NCI-H187 (cell line): ENCODE measurements around the gene OPN1MW2.
"Not testable (repeated sequence)": the region's sequence is repeated elsewhere in the genome, so short reads cannot be mapped to it uniquely, and the experiment has no call there.

Experiments used
- DNase-seq, 2 experiments: peaks; one replicate each; lab custom pipeline; 2025; lab: John Stamatoyannopoulos, UW

OPN1MW2 gene

GRCh38 chrX:154219456-154219855, at the start of gene OPN1MW2:
OPN1MW2 (plus strand) TSS chrX:154219756; CDS start chrX:154219816, 60 bp downstream.
- not testable (repeated sequence) for DNase-seq

GRCh38 chrX:154172535-154172943, 47.0 kb upstream of the OPN1MW2 start:
- DNase-seq, result not testable (repeated sequence)

- DNase-seq, result not testable (repeated sequence)
These were observed 45.2 kb upstream of the OPN1MW2 start for GRCh38 chrX:154174356-154174755.

GRCh38 chrX:154182296-154182695, 37.3 kb upstream of the OPN1MW2 start, which contains the start of gene OPN1MW:
OPN1MW (plus strand) TSS chrX:154182596; CDS start chrX:154182678, 82 bp downstream.
- DNase-seq, result not testable (repeated sequence)

- DNase-seq, result not testable (repeated sequence)
These were observed 35.8 kb upstream of the OPN1MW2 start for GRCh38 chrX:154183794-154184193.

- not testable (repeated sequence) for DNase-seq
These were observed 26.7 kb upstream of the OPN1MW2 start for GRCh38 chrX:154192846-154193245.

- DNase-seq, result not testable (repeated sequence)
These were observed 25.2 kb upstream of the OPN1MW2 start for GRCh38 chrX:154194316-154194715.

GRCh38 chrX:154196466-154196865, 23.1 kb upstream of the OPN1MW2 start:
- not testable (repeated sequence) for DNase-seq

- not testable (repeated sequence) for DNase-seq
These were observed 9.7 kb upstream of the OPN1MW2 start for GRCh38 chrX:154209670-154210418.

GRCh38 chrX:154211057-154211456, 8.5 kb upstream of the OPN1MW2 start:
- DNase-seq, result not testable (repeated sequence)

GRCh38 chrX:154211499-154211898, 8.1 kb upstream of the OPN1MW2 start:
- DNase-seq, result not testable (repeated sequence)

GRCh38 chrX:154225292-154225691, 5.7 kb downstream of the OPN1MW2 start:
- not testable (repeated sequence) for DNase-seq

- DNase-seq, result not testable (repeated sequence)
These were observed 7.2 kb downstream of the OPN1MW2 start for GRCh38 chrX:154226706-154227105.

GRCh38 chrX:154231443-154231842, 11.9 kb downstream of the OPN1MW2 start:
- DNase-seq, result not testable (repeated sequence)

GRCh38 chrX:154233620-154234019, 14.1 kb downstream of the OPN1MW2 start:
- DNase-seq, result not testable (repeated sequence)

GRCh38 chrX:154238939-154239559, 19.5 kb downstream of the OPN1MW2 start:
- DNase-seq, result not testable (repeated sequence)

GRCh38 chrX:154239982-154240503, 20.5 kb downstream of the OPN1MW2 start:
- not testable (repeated sequence) for DNase-seq

- not testable (repeated sequence) for DNase-seq
These were observed 28.0 kb downstream of the OPN1MW2 start for GRCh38 chrX:154247377-154248045.

- DNase-seq, result not testable (repeated sequence)
These were observed 28.5 kb downstream of the OPN1MW2 start for GRCh38 chrX:154248076-154248475.

GRCh38 chrX:154257282-154257681, 37.7 kb downstream of the OPN1MW2 start, which contains the start of gene OPN1MW3:
OPN1MW3 (plus strand) TSS chrX:154257582; CDS start chrX:154257620, 38 bp downstream.
- not testable (repeated sequence) for DNase-seq

GRCh38 chrX:154258711-154259110, 39.2 kb downstream of the OPN1MW2 start:
- not testable (repeated sequence) for DNase-seq

- not testable (repeated sequence) for DNase-seq
These were observed 43.5 kb downstream of the OPN1MW2 start for GRCh38 chrX:154263072-154263471.
